Activated naive CD4-positive, alpha-beta T cell treated with anti-CD3 and anti-CD28 coated beads, Interleukin-2, amount 10 ng/mL, durations not matched to agents 7 days and 5 days (primary cell): ENCODE measurements around the gene HECW1.

ENCODE experiments used
- CTCF ChIA-PET: fragments of 350-600 bp; sonication (Branson Sonifier 250); formaldehyde crosslinking; loops from one replicate; lab custom pipeline; 2021; ENCODE audit warnings: antibody characterized with exemption; lab: Charles Lee
- DNase-seq: peaks from one replicate; pipeline ENCODE4 v3.0.0-alpha.2; 2020
- H3K27ac Mint-ChIP-seq: one replicate; pipeline ENCODE4 v1.8.0; 2021; ENCODE audit warnings: mild to moderate bottlenecking, moderate library complexity, mixed read lengths
- H3K27me3 Mint-ChIP-seq: one replicate; pipeline ENCODE4 v1.8.0; 2021; ENCODE audit warnings: mild to moderate bottlenecking, mixed read lengths
- H3K36me3 Mint-ChIP-seq: one replicate; pipeline ENCODE4 v1.8.0; 2021; ENCODE audit warnings: mixed read lengths
- H3K4me1 Mint-ChIP-seq: one replicate; pipeline ENCODE4 v1.8.0; 2021; ENCODE audit warnings: mixed read lengths
- H3K4me3 Mint-ChIP-seq: one replicate; pipeline ENCODE4 v1.8.0; 2021; ENCODE audit warnings: mild to moderate bottlenecking, moderate library complexity, mixed read lengths
- H3K9me3 Mint-ChIP-seq: one replicate; pipeline ENCODE4 v1.8.0; 2021; ENCODE audit warnings: mixed read lengths

Gene HECW1

DNA sequence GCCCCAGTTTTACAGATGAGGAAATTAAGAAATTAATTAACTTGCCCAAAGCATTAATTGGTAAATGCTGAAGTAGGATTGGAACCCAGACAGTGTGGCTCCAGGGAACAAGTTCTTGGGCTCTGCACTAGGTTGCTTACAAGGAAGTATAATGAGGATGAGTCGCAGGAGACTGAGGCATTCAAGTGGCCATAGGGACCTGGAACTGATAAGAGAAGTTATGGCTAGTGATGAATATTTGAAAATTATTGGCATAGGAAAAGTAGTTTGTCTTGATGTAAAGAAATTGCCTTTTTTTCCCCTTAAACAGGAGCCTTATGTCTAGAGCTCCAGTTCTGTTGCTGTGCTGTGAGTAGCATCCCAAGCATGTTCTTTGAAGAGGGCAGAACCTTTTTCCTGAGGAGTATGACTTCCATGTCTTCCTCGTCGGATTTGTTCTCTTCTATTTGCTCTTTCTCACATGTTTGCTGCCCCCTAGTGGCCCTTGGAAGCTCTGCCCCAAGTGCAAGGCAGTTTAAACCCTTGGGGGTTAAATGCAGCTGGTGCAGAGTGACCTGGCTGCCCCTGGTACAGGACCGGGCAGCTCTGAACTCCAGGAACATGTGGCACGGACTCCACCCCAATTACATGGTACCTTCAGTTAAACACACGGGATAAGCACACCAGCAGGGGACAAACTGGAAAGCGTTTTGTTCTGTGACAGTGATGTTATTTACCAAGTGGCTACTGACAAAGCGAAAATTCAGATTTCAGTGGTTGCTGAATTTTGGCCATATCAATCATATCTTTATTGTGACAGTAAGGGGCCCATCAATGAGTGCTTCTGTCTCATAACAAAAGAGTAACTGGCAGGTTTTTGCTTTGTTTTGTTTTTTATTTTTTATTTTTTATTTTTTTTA is 148.8 kb downstream of the HECW1 start:
- H3K4me1 Mint-ChIP-seq, result no peaks in the 10 kb centered on the region
- DNase-seq, result peak; percentile 78
- no peak overlapping the region for H3K4me3 Mint-ChIP-seq
- no peaks in the 10 kb centered on the region for H3K9me3 Mint-ChIP-seq
- H3K27ac Mint-ChIP-seq, result no peak overlapping the region
- no peaks in the 10 kb centered on the region for H3K36me3 Mint-ChIP-seq
- peaks cover 5% of the 10 kb centered on the region for H3K27me3 Mint-ChIP-seq
- CTCF ChIA-PET, result interaction anchor here (0.5 to 3.1 kb wide), 18 partner anchors 9 to 1321 kb away, joined by 3 to 21 read pairs (median 3); no protein-coding TSS in a partner anchor

DNA sequence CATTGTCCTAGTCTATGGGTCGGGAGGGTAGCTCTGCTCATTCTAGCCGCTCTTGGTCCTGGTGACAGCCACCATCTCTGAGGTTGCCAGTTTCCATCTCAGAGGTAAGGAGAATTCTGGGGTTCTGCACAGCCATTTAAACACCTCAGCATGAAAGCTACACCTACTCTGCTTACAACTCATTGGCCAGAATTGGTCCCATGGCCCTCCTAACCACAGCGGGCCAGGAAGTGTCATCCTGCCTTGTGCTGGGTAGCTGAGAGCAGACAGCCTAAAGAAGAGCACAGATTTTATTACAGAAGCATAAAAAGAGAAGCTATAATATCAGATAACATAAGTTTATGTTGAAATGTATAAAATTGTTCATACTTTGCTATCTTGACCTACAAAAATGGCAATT is 152.7 kb downstream of the HECW1 start:
- CTCF ChIA-PET, result no interaction called here
- Mint-ChIP-seq H3K4me1 (no peaks in the 10 kb centered on the region), H3K36me3 (no peaks in the 10 kb centered on the region), H3K27me3 (peaks cover 23% of the 10 kb centered on the region), H3K4me3 (no peak overlapping the region), H3K27ac (no peak overlapping the region), H3K9me3 (no peaks in the 10 kb centered on the region)
- DNase-seq, result no peak

GRCh38 chr7:43273939-43274719 is 161.7 kb downstream of the HECW1 start:
- DNase-seq, result no peak
- H3K36me3 Mint-ChIP-seq, result no peaks in the 10 kb centered on the region
- peaks cover 5% of the 10 kb centered on the region for H3K9me3 Mint-ChIP-seq
- H3K4me3 Mint-ChIP-seq, result no peak overlapping the region
- no peaks in the 10 kb centered on the region for H3K4me1 Mint-ChIP-seq
- CTCF ChIA-PET, result no interaction called here
- no peak overlapping the region for H3K27ac Mint-ChIP-seq
- peaks cover 20% of the 10 kb centered on the region for H3K27me3 Mint-ChIP-seq

DNA sequence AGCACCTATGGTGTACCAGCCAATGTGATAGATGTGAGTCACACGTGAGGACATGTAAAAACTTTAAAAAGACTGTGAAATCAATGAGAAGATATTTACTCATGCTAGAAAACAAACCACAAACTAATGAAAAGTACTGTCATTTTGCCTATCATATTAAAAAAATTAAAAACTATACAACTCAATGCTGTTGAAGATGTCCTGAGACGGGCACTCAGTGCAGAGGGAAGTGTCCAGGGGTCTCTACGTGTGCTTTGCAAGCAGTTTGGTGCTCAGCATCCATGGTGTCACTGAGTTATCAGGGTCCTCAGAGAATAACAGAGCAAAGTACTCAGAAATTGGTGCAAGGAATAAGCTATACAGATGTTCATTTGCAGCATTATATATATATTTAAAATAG is 162.3 kb downstream of the HECW1 start:
- CTCF ChIA-PET, result no interaction called here
- H3K4me3 Mint-ChIP-seq, result no peak overlapping the region
- peaks cover 17% of the 10 kb centered on the region for H3K27me3 Mint-ChIP-seq
- no peaks in the 10 kb centered on the region for H3K36me3 Mint-ChIP-seq
- H3K9me3 Mint-ChIP-seq, result peaks cover 5% of the 10 kb centered on the region
- no peak for DNase-seq
- H3K4me1 Mint-ChIP-seq, result no peaks in the 10 kb centered on the region
- no peak overlapping the region for H3K27ac Mint-ChIP-seq

DNA sequence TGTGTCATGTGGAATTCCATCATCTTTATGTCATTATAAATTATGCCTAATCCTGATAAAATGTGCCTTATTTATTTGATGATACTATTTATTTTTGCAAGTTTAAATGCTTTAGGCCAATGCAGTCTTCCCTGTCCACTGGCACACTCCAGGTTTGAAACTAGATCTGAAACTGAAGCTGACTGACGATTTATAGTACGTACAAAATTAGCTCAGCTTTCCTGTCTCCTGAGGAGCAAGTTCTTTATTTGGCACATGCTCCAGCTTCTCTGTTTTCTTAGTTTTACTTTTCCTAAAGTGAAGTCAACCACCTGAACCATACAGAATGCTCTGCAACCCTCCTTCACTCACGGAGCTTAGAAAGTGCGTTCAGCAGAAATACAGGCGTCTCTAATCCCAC is 164.1 kb downstream of the HECW1 start:
- Mint-ChIP-seq H3K27ac (no peak overlapping the region), H3K9me3 (peaks cover 5% of the 10 kb centered on the region), H3K4me3 (no peak overlapping the region), H3K36me3 (no peaks in the 10 kb centered on the region), H3K27me3 (peaks cover 17% of the 10 kb centered on the region), H3K4me1 (no peaks in the 10 kb centered on the region)
- DNase-seq, result no peak
- CTCF ChIA-PET, result no interaction called here

GRCh38 chr7:43278088-43278644 is 165.7 kb downstream of the HECW1 start:
- CTCF ChIA-PET, result no interaction called here
- DNase-seq, result no peak
- peaks cover 23% of the 10 kb centered on the region for H3K27me3 Mint-ChIP-seq
- H3K9me3 Mint-ChIP-seq, result no peaks in the 10 kb centered on the region
- no peak overlapping the region for H3K27ac Mint-ChIP-seq
- H3K4me1 Mint-ChIP-seq, result no peaks in the 10 kb centered on the region
- H3K36me3 Mint-ChIP-seq, result no peaks in the 10 kb centered on the region
- no peak overlapping the region for H3K4me3 Mint-ChIP-seq

DNA sequence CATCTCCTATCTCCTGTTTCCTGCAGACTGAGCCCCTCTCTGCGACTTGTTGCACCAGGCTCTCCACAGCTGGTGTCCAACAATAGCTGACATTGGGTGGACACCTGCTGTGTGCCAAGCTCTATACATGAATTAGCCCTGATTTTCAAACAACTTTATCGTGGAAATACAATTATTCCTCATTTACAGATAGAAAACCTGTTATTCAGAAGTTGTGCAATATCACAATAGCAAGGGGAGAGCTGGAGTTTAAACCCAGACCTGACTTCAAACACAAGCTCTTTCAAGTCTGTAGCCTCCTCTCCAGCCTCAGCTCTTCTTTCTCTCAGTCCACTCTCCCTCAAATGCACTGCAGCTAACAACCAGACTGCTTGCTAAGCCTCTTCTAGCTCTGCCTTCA is 168.8 kb downstream of the HECW1 start:
- Mint-ChIP-seq H3K27me3 (peaks cover 22% of the 10 kb centered on the region), H3K4me3 (no peak overlapping the region), H3K4me1 (no peaks in the 10 kb centered on the region), H3K27ac (no peak overlapping the region), H3K9me3 (no peaks in the 10 kb centered on the region), H3K36me3 (no peaks in the 10 kb centered on the region)
- CTCF ChIA-PET, result interaction anchor here (0.6 to 1.7 kb wide), 2 partner anchors 19 to 20 kb away, joined by 3 to 5 read pairs; no protein-coding TSS in a partner anchor
- DNase-seq, result no peak

DNA sequence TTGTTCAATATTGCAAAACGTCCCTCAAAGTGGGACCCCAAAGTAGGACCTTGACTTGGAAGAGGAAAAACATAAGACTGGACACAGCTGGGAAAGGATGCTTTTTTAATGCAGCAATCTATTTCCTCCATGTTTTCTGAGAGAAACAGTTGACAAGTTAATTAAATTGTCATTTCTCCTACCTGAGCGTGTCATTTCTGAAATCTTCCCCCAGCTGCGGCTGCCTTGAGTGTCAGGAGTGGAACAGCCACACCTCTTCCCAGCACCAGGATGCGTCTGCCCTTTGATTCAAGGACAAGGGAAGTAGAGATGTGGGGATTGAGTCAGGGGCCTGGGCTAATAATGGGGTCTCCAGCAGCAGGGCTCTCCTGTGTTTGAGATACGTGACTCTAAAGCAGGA is 171.3 kb downstream of the HECW1 start:
- H3K27me3 Mint-ChIP-seq, result peaks cover 17% of the 10 kb centered on the region
- no peaks in the 10 kb centered on the region for H3K9me3 Mint-ChIP-seq
- H3K4me1 Mint-ChIP-seq, result no peaks in the 10 kb centered on the region
- H3K4me3 Mint-ChIP-seq, result no peak overlapping the region
- H3K36me3 Mint-ChIP-seq, result no peaks in the 10 kb centered on the region
- CTCF ChIA-PET, result no interaction called here
- H3K27ac Mint-ChIP-seq, result no peak overlapping the region
- DNase-seq, result no peak

DNA sequence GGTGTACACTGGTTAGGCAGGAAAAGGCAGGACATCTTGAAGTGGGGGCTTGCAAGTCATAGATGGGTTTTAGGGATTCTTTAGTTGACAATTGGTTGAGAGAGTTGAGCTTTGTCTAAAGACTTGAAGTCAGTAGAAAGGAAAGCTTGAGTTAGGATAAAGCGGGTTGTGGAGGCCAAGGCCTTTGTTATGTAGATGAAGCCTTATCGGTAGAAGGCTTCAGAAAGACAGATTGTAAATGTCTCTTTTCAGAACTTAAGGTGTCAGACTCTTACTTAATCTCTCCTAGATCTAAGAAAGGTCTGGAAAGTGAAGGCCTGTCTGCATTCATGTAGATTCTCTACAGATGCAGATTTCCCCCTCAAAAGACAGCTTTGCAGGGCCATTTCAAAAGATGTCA is 177.4 kb downstream of the HECW1 start:
- Mint-ChIP-seq H3K27ac (no peak overlapping the region), H3K27me3 (peaks cover 8% of the 10 kb centered on the region), H3K4me3 (no peak overlapping the region), H3K36me3 (no peaks in the 10 kb centered on the region), H3K9me3 (peaks cover 7% of the 10 kb centered on the region), H3K4me1 (no peaks in the 10 kb centered on the region)
- CTCF ChIA-PET, result no interaction called here
- DNase-seq, result no peak

DNA sequence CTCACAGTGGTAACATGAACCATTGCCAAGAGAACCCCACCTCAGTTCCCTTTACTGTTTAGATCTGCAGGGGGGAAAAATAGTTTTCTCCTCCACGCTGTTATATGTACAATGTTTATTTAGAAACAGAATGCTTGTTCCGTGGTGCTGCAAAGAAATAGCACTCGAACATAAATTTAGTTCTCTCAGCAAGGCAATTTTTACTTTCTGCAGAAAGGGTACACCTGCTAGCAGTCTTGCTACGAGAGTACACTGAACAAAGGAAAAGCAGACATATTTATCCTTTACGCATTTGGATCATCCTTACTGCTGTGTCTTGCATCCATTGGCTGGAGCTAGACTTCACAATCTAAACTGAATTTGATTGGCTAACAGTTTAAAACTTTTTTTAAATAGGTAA is 178.5 kb downstream of the HECW1 start:
- DNase-seq, result no peak

GRCh38 chr7:43291789-43292188 is 179.3 kb downstream of the HECW1 start:
- no peak overlapping the region for H3K4me3 Mint-ChIP-seq
- H3K27me3 Mint-ChIP-seq, result peaks cover 5% of the 10 kb centered on the region
- H3K4me1 Mint-ChIP-seq, result no peaks in the 10 kb centered on the region
- DNase-seq, result no peak
- no peak overlapping the region for H3K27ac Mint-ChIP-seq
- H3K9me3 Mint-ChIP-seq, result peaks cover 7% of the 10 kb centered on the region
- no peaks in the 10 kb centered on the region for H3K36me3 Mint-ChIP-seq
- CTCF ChIA-PET, result no interaction called here

More for the DNA sequence above, 178.5 kb downstream of the HECW1 start:
- CTCF ChIA-PET, result no interaction called here
- no peak overlapping the region for H3K4me3 Mint-ChIP-seq
- H3K27ac Mint-ChIP-seq, result no peak overlapping the region
- peaks cover 7% of the 10 kb centered on the region for H3K27me3 Mint-ChIP-seq
- H3K4me1 Mint-ChIP-seq, result no peaks in the 10 kb centered on the region
- peaks cover 7% of the 10 kb centered on the region for H3K9me3 Mint-ChIP-seq
- H3K36me3 Mint-ChIP-seq, result no peaks in the 10 kb centered on the region

- CTCF ChIA-PET, result no interaction called here
- Mint-ChIP-seq H3K4me1 (no peaks in the 10 kb centered on the region), H3K27me3 (peaks cover 5% of the 10 kb centered on the region), H3K27ac (no peak overlapping the region), H3K36me3 (no peaks in the 10 kb centered on the region), H3K4me3 (no peak overlapping the region), H3K9me3 (peaks cover 7% of the 10 kb centered on the region)
- DNase-seq, result no peak
Measured at GRCh38 chr7:43292384-43292783, 179.9 kb downstream of the HECW1 start.

DNA sequence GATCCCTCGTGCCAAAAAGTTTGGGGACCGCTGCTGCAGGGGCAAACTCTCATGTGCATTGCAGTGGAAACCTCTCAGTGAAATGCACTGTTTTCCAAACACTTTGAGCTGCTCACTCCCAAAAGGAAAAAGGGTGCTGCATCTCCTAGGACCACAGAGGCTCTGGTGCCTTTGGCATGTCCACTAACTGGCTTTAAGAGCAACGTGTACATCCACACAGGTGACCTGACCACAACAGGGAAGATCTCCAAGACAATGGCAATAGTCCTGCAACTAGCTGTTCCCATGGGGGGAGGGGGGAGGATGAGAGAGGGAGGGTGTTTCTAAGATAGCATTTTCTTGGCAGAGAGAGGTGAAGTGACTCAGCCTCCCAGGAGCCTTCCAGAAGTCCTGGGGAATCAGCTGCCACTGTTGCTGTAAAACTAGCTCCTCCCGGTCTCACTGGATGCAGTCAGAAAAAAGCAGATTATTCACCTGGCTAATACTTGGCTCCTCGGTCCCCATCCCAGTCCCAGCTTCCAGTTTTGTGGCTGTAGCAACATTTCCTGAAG is 181.7 kb downstream of the HECW1 start:
- Mint-ChIP-seq H3K4me1 (no peaks in the 10 kb centered on the region), H3K9me3 (peaks cover 7% of the 10 kb centered on the region), H3K36me3 (no peaks in the 10 kb centered on the region), H3K4me3 (no peak overlapping the region), H3K27me3 (peaks cover 8% of the 10 kb centered on the region), H3K27ac (no peak overlapping the region)
- CTCF ChIA-PET, result interaction anchor here (0.7 kb wide), 1 partner anchor 160 kb away, joined by 4 read pairs; no protein-coding TSS in a partner anchor
- DNase-seq, result no peak

GRCh38 chr7:43295429-43295828 is 183.0 kb downstream of the HECW1 start:
- no peak for DNase-seq
- CTCF ChIA-PET, result interaction anchor here (0.9 kb wide), 1 partner anchor 20 kb away, joined by 3 read pairs; no protein-coding TSS in a partner anchor
- H3K27me3 Mint-ChIP-seq, result peaks cover 8% of the 10 kb centered on the region
- peaks cover 3% of the 10 kb centered on the region for H3K9me3 Mint-ChIP-seq
- H3K4me1 Mint-ChIP-seq, result no peaks in the 10 kb centered on the region
- no peaks in the 10 kb centered on the region for H3K36me3 Mint-ChIP-seq
- no peak overlapping the region for H3K27ac Mint-ChIP-seq
- no peak overlapping the region for H3K4me3 Mint-ChIP-seq
